HepG2 (cell line): ENCODE measurements around the gene WSCD2. TPM values are rescaled to one million over a fixed set of nuclear protein-coding genes. Genes with fewer than 3 reads are reported as not detected.

Experiments
- BRCA1 ChIP-seq: sonication (generic); formaldehyde crosslinking; IDR thresholded peaks from 2 replicates; pipeline ENCODE4 v1.4.0; 2020; ENCODE audit warnings: missing genetic modification reagents
- CEBPB ChIP-seq: IDR thresholded peaks from 2 replicates; pipeline ENCODE4 v1.6.1; 2011; ENCODE audit warnings: low read depth, low read length, improper control_type of control experiment, borderline replicate concordance
- KLF16 ChIP-seq, 2 experiments: sonication (generic) in 1 of 2; formaldehyde crosslinking in 1 of 2; IDR thresholded peaks; 2 replicates each; pipeline versions ENCODE4 v1.6.1 to v1.8.0; 2016 to 2023; ENCODE audit warnings: missing genetic modification reagents in 2 of 2, missing compliant biosample characterization in 1 of 2
- MIER2 ChIP-seq: IDR thresholded peaks from 2 replicates; pipeline ENCODE4 v1.6.1; 2016; ENCODE audit warnings: missing biosample characterization, missing genetic modification reagents
- POLR2A ChIP-seq, 2 experiments: IDR thresholded peaks; 2 replicates each; pipeline ENCODE4 v1.6.1; 2011; ENCODE audit warnings: low read depth in 2 of 2, low read length in 2 of 2, mild to moderate bottlenecking in 1 of 2, moderate library complexity in 1 of 2; ENCODE audit not compliant: insufficient read depth in 1 of 2
- RXRB ChIP-seq: IDR thresholded peaks from 2 replicates; pipeline ENCODE4 v1.6.1; 2016; ENCODE audit warnings: borderline replicate concordance, missing genetic modification reagents, missing compliant biosample characterization
- ZFY ChIP-seq: sonication (generic); formaldehyde crosslinking; IDR thresholded peaks from 2 replicates; pipeline ENCODE4 v1.4.0; 2020; ENCODE audit warnings: missing genetic modification reagents
- ZNF605 ChIP-seq: sonication (generic); formaldehyde crosslinking; IDR thresholded peaks from 2 replicates; pipeline ENCODE4 v1.8.0; 2022; ENCODE audit warnings: mild to moderate bottlenecking, missing genetic modification reagents
- ZSCAN9 ChIP-seq: IDR thresholded peaks from 2 replicates; pipeline ENCODE4 v1.6.1; 2016; ENCODE audit warnings: borderline replicate concordance
- polyA plus RNA-seq, 8 experiments: library from polyadenylated mRNA; depleted of rRNA in 3 of 8; stranded (reverse) in 7 of 8; unstranded in 1 of 8; fragments of >200 nt; fragmentation: Illumina TruSeq in 4 of 8; extraction: Trizol in 4 of 8; gene quantifications; 2 replicates each; pipeline versions ENCODE4 v1.2.1 to v1.2.3, GENCODE V29; 2011 to 2016; ENCODE audit warnings: low read depth in 4 of 8, missing spikeins in 1 of 8, mixed read lengths in 1 of 8; ENCODE audit not compliant: insufficient read depth in 1 of 8
- total RNA-seq, 5 experiments: library from RNA; depleted of rRNA; stranded (reverse); fragments of >200 nt; fragmentation: Illumina TruSeq; extraction: Trizol; gene quantifications; 2 replicates each; pipeline ENCODE4 v1.2.3, GENCODE V29; 2016; ENCODE audit warnings: low read depth in 1 of 5
- TF ChIP-seq, protein P1 (sequence below): sonication (generic); formaldehyde crosslinking; IDR thresholded peaks from 2 replicates; pipeline ENCODE4 v1.4.0; 2020; ENCODE audit warnings: missing genetic modification reagents, borderline replicate concordance
- TF ChIP-seq, protein P2 (sequence below): IDR thresholded peaks from 2 replicates; pipeline ENCODE4 v1.6.1; 2016; ENCODE audit warnings: mild to moderate bottlenecking, missing biosample characterization, missing genetic modification reagents
- TF ChIP-seq, protein P3 (sequence below): sonication (generic); formaldehyde crosslinking; IDR thresholded peaks from 2 replicates; pipeline ENCODE4 v1.5.1; 2020; ENCODE audit warnings: mild to moderate bottlenecking, missing genetic modification reagents, borderline replicate concordance
- TF ChIP-seq, protein P4 (sequence below): sonication (generic); formaldehyde crosslinking; conservative IDR thresholded peaks from 2 replicates; pipeline ENCODE4 v1.4.0; 2020; ENCODE audit warnings: missing genetic modification reagents
- TF ChIP-seq, protein P5 (sequence below): sonication (generic); formaldehyde crosslinking; IDR thresholded peaks from 2 replicates; pipeline ENCODE4 v1.4.0; 2020; ENCODE audit warnings: missing genetic modification reagents

The WSCD2 gene
- total and polyA plus RNA-seq, 2 of the 13 experiments (the other 11 are each of a cell fraction or from before 2014, with no cell fraction given): not detected

DNA sequence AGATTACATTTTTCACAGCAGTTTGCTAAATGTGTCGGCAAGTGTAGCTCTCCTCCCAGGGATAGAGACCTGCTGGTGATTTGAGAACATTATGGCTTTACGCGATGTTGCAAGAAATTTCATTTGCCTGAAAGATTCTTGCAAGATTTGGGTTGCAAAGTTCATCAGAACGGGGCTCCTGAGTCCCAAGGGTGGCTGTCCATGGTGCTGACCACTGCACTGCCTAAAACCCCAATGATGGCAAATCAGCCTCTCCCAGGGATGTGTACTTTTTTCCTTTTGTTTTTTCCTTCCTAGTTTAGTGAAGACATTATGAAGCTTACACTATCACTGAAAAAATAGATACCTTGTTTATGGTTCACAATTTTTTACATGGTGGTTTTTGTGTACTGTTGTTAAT, 85.4 kb downstream of the WSCD2 start (continued):
- TF ChIP-seq, protein P1, sequence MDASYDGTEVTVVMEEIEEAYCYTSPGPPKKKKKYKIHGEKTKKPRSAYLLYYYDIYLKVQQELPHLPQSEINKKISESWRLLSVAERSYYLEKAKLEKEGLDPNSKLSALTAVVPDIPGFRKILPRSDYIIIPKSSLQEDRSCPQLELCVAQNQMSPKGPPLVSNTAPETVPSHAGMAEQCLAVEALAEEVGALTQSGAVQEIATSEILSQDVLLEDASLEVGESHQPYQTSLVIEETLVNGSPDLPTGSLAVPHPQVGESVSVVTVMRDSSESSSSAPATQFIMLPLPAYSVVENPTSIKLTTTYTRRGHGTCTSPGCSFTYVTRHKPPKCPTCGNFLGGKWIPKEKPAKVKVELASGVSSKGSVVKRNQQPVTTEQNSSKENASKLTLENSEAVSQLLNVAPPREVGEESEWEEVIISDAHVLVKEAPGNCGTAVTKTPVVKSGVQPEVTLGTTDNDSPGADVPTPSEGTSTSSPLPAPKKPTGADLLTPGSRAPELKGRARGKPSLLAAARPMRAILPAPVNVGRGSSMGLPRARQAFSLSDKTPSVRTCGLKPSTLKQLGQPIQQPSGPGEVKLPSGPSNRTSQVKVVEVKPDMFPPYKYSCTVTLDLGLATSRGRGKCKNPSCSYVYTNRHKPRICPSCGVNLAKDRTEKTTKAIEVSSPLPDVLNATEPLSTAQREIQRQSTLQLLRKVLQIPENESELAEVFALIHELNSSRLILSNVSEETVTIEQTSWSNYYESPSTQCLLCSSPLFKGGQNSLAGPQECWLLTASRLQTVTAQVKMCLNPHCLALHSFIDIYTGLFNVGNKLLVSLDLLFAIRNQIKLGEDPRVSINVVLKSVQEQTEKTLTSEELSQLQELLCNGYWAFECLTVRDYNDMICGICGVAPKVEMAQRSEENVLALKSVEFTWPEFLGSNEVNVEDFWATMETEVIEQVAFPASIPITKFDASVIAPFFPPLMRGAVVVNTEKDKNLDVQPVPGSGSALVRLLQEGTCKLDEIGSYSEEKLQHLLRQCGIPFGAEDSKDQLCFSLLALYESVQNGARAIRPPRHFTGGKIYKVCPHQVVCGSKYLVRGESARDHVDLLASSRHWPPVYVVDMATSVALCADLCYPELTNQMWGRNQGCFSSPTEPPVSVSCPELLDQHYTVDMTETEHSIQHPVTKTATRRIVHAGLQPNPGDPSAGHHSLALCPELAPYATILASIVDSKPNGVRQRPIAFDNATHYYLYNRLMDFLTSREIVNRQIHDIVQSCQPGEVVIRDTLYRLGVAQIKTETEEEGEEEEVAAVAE (CRISPR knock-in tag): 0 out of 2 replicates have a peak, but pooled peaks have one; percentile 64
- TF ChIP-seq MIER2 (CRISPR knock-in tag) (peak; percentile 96), KLF16 (CRISPR knock-in tag; IDR thresholded peaks at IDR 0.05) (0 out of 4 replicates have a peak, but pooled peaks of 1 of the 2 experiments have one; percentile 32), CEBPB (peak; percentile 12; the same call in 1 of the 2 replicates), BRCA1 (no peak), RXRB (peak; percentile 26; the same call in 1 of the 2 replicates), POLR2A (IDR thresholded peaks at IDR 0.05; ENCODE audit: insufficient read depth in 1 of 2, low read depth in 2 of 2, low read length in 2 of 2) (no peak), ZFY (CRISPR knock-in tag) (no peak), ZSCAN9 (peak; percentile 53; the same call in 1 of the 2 replicates), ZNF605 (CRISPR knock-in tag) (peak; percentile 20; the same call in 1 of the 2 replicates)
- TF ChIP-seq, protein P2, sequence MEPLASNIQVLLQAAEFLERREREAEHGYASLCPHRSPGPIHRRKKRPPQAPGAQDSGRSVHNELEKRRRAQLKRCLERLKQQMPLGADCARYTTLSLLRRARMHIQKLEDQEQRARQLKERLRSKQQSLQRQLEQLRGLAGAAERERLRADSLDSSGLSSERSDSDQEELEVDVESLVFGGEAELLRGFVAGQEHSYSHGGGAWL (CRISPR knock-in tag): no peak
- TF ChIP-seq, protein P3, sequence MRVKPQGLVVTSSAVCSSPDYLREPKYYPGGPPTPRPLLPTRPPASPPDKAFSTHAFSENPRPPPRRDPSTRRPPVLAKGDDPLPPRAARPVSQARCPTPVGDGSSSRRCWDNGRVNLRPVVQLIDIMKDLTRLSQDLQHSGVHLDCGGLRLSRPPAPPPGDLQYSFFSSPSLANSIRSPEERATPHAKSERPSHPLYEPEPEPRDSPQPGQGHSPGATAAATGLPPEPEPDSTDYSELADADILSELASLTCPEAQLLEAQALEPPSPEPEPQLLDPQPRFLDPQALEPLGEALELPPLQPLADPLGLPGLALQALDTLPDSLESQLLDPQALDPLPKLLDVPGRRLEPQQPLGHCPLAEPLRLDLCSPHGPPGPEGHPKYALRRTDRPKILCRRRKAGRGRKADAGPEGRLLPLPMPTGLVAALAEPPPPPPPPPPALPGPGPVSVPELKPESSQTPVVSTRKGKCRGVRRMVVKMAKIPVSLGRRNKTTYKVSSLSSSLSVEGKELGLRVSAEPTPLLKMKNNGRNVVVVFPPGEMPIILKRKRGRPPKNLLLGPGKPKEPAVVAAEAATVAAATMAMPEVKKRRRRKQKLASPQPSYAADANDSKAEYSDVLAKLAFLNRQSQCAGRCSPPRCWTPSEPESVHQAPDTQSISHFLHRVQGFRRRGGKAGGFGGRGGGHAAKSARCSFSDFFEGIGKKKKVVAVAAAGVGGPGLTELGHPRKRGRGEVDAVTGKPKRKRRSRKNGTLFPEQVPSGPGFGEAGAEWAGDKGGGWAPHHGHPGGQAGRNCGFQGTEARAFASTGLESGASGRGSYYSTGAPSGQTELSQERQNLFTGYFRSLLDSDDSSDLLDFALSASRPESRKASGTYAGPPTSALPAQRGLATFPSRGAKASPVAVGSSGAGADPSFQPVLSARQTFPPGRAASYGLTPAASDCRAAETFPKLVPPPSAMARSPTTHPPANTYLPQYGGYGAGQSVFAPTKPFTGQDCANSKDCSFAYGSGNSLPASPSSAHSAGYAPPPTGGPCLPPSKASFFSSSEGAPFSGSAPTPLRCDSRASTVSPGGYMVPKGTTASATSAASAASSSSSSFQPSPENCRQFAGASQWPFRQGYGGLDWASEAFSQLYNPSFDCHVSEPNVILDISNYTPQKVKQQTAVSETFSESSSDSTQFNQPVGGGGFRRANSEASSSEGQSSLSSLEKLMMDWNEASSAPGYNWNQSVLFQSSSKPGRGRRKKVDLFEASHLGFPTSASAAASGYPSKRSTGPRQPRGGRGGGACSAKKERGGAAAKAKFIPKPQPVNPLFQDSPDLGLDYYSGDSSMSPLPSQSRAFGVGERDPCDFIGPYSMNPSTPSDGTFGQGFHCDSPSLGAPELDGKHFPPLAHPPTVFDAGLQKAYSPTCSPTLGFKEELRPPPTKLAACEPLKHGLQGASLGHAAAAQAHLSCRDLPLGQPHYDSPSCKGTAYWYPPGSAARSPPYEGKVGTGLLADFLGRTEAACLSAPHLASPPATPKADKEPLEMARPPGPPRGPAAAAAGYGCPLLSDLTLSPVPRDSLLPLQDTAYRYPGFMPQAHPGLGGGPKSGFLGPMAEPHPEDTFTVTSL (CRISPR knock-in tag): no peak
- TF ChIP-seq, protein P4, sequence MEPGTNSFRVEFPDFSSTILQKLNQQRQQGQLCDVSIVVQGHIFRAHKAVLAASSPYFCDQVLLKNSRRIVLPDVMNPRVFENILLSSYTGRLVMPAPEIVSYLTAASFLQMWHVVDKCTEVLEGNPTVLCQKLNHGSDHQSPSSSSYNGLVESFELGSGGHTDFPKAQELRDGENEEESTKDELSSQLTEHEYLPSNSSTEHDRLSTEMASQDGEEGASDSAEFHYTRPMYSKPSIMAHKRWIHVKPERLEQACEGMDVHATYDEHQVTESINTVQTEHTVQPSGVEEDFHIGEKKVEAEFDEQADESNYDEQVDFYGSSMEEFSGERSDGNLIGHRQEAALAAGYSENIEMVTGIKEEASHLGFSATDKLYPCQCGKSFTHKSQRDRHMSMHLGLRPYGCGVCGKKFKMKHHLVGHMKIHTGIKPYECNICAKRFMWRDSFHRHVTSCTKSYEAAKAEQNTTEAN (CRISPR knock-in tag): 0 out of 2 replicates have a peak, but pooled peaks have one; percentile 36
- TF ChIP-seq, protein P5, sequence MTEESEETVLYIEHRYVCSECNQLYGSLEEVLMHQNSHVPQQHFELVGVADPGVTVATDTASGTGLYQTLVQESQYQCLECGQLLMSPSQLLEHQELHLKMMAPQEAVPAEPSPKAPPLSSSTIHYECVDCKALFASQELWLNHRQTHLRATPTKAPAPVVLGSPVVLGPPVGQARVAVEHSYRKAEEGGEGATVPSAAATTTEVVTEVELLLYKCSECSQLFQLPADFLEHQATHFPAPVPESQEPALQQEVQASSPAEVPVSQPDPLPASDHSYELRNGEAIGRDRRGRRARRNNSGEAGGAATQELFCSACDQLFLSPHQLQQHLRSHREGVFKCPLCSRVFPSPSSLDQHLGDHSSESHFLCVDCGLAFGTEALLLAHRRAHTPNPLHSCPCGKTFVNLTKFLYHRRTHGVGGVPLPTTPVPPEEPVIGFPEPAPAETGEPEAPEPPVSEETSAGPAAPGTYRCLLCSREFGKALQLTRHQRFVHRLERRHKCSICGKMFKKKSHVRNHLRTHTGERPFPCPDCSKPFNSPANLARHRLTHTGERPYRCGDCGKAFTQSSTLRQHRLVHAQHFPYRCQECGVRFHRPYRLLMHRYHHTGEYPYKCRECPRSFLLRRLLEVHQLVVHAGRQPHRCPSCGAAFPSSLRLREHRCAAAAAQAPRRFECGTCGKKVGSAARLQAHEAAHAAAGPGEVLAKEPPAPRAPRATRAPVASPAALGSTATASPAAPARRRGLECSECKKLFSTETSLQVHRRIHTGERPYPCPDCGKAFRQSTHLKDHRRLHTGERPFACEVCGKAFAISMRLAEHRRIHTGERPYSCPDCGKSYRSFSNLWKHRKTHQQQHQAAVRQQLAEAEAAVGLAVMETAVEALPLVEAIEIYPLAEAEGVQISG (CRISPR knock-in tag): peak; percentile 29; the same call in 1 of the 2 replicates
